ENCODE results near the gene ROBO1.
"Not testable (repeated sequence)": the region's sequence is repeated elsewhere in the genome, so short reads cannot be mapped to it uniquely, and the experiment has no call there.

ROBO1 gene

GRCh38 chr3:79543218-79543982 lies 224.4 kb downstream of the ROBO1 start:
- no peak for DNase-seq

DNA sequence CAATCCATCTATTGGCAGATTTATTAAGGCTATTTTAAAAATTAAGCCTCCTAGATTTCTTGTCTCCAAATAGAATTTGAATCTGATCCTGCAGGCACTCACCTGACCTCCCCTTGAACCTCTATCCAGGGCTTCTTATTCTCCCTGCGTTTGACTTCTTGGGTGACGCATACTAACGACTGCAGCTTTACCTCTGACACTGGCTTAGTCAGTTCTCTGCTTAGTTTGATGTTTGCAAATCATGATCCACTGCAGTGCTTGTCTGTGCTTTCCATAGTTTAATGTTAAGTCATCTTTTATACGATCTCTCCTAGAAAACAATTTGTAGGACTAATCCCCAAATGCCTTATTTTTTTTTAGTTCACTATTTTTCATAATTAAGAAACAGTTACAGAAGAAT lies 233.1 kb downstream of the ROBO1 start:
- no peak for DNase-seq

GRCh38 chr3:79531566-79532295 lies 236.1 kb downstream of the ROBO1 start:
- no peak for DNase-seq

GRCh38 chr3:79521221-79521848 lies 246.5 kb downstream of the ROBO1 start:
- DNase-seq: no peak

GRCh38 chr3:79517766-79518413 lies 249.9 kb downstream of the ROBO1 start:
- no peak for DNase-seq

DNA sequence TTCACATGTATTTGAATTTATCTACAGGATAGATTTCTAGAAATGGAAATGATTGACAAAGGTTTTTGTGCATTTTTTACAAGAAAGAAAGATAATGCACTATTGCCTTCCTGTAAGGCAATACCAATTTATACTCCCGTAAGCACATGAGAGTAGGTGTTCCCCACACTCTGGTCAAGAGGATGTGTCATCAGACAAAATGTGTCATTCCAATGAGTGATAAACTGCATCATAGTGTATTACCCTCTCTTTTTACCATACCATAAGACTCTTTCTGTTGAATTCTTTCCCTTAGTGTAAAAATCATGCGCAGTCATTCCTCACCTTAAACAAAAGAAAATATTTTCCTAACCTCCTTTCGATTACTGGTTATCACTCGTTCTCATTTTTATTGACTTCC lies 251.0 kb downstream of the ROBO1 start:
- no peak for DNase-seq

DNA sequence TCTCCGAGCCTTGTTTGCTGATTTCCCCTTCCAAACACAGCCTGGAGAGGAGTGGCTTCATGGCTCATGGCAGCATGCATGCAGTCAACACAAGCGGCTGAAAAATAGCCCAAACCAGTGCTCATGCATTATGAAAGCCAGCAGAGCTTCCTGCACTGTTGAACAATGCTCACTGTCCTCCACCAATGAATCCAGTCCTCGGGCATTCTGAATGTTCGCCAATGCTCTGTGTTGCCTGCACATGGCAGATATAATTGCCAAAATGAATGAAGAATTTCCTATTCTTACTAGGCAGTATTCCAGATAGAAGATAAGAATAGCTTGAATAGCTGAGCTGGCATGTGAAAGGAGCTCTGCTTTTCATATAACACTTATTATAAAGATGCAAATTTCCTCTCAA lies 252.7 kb downstream of the ROBO1 start:
- no peak for DNase-seq

DNA sequence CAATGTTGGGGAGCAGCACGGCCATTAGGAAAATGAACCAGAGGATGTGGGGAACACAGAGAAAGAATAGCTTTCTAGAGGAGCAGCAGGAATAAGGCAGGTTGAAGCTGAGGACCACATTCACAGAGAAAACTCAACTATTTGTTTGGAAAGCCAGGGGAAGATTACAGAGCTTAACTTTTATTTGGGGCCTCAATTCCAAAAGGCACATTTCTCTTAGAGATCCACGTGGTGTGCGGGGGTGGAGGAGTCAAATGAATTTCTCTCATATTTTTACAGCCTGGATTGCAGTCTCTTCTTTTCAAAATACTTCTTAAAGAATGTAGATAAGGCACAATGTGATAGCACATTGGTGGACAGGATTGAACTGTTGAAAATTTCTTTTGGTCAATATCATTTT lies 253.7 kb downstream of the ROBO1 start:
- DNase-seq: no peak

DNA sequence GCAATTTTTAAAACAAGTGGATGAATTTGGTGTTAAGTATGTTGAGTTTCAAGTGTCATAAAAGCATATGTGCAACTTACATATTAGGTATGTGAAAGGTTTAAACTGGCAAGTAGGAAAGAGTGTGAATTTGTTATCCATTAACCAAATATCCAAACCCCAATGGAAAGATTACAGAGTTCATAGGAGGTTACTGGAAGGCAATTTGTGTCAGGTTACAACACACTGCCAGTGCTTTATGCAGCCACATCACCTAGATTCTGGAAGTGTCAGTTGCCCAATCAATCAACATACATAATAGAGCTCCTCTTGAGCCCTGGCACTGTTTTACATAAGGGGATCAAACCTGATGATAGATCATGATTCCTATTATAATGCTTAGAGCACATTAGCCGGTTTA lies 261.0 kb downstream of the ROBO1 start:
- no peak for DNase-seq

- DNase-seq: not testable (repeated sequence)
Observed at GRCh38 chr3:79502216-79502681, 265.5 kb downstream of the ROBO1 start.

GRCh38 chr3:79497447-79498111 lies 270.2 kb downstream of the ROBO1 start:
- DNase-seq: no peak

DNA sequence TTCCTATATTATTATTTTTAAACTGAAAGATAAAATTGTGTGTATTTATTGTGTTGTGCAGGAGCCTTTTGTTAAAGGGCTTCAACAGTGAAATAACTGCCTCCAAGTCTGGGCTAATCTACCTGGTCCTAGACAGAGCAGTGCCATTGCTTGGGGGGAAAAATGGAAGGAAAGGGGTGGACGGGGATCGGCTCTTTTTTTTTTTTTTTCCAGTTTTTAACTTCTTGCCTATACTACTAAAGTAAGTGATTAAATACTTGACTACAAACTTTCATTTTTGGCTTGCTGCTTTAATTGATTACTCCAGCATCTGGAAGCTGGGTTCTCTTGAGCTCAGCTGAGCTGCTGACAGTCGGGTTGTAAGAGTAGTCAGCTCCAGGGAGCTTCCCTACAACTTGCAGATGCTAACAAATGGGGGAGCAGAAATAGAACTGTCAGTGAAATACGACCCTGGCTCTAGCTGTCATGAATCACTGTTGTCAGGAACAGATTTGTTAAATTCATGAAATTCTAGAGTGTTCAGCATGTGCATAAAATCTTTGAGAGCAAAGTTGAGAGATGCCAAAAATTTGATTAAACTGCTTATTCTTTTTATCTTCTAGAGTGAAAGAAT lies 276.7 kb downstream of the ROBO1 start:
- DNase-seq: no peak

DNA sequence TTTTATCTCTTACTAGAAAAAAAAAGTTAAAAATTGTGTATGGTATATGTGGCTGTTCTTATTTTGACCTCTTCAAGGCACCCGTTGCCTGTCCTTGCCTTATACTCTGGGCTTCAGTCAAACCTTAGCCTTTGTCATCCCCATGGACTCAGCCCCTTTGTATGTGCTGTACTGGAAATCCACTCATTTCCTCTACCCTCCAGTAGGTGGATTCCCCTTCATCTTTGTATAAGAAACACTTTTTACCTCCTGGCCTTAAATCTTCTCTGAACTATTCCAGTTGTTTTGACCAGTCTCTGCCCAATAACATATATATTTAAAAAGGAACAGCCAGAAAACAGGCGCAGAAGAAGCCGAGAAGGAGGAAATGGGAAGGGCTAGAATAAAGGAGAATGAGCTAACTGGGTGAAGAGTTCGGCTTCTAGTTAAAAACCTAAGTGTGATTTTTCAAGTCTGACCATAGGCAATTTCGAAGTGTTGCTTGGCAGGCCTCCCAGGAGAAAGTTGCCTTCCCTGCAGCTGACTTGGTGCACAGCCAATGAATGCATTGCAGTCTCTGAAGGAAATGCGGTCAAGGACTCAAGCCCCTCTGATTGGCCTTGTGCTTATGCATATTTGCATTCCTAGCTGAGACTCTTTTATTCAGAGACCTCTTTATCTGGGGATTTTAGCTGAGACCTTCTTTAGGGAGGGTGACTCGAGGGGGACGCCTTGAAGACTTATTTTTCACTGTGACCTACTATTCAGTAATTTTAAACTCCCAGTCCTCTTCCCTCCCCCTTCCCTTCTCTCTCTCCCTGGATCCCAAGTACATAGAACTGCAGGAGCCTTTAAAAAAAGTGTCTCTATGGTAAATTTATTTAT lies 277.4 kb downstream of the ROBO1 start:
- DNase-seq: no peak

- DNase-seq: no peak
Observed at GRCh38 chr3:79488407-79488806, 279.4 kb downstream of the ROBO1 start.

- DNase-seq: no peak
Observed at GRCh38 chr3:79480746-79481145, 287.1 kb downstream of the ROBO1 start.

DNA sequence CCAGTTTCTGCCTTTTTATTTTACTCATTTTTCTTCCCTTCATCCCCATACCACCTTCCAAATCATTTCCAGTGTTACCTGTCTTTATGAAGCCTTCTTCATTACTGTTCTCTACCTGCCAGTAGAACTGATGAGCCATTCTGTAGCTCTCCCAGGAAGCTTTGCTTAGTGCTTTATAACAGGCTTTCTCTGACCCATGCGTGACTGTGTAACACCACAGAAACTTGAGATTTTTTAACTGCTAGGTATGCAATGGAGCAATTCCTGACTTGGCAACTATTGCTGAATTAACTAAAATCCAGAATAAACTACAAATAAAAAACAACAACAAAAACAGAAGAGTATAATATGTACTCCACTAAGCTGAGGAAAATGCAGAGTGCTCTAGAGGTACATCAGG lies 289.2 kb downstream of the ROBO1 start:
- no peak for DNase-seq

DNA sequence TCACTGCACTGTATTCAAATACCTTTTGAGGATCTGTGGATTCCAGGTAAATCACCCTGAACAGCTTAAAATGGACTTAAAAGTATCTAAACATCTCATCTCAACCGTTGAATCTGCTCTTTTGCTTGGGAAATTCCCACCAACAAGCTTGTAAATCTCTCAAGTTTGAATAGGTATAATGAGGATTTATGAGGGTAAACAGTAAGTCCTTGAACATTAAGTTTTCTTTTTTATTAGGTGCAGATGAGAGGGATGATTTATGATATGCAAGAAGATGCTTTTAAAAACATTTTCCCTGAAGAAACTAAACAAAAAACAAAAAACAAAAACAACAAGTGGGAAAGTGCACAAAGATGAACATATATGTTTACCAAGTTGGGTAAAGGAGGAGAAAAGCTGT lies 290.6 kb downstream of the ROBO1 start:
- no peak for DNase-seq

DNA sequence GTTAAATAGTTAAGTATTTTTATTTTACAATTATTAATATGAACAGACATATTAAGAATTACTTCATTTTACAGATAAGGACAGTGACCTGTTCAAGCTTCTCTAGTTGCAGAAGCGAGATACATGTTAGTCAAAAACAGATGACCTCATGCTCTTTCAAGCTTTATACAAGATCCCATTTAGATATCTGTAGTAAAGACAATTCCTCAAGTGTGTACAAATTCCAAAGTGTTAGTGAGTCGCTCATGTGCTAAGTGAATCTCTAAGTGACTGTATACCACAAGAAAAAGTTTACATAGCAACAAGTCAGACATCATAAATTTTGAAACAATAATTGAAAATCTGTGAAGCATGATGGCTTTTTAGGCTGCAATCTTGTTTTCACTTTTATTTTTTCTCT lies 293.8 kb downstream of the ROBO1 start:
- no peak for DNase-seq

GRCh38 chr3:79467721-79468120 lies 300.1 kb downstream of the ROBO1 start:
- DNase-seq: no peak

DNA sequence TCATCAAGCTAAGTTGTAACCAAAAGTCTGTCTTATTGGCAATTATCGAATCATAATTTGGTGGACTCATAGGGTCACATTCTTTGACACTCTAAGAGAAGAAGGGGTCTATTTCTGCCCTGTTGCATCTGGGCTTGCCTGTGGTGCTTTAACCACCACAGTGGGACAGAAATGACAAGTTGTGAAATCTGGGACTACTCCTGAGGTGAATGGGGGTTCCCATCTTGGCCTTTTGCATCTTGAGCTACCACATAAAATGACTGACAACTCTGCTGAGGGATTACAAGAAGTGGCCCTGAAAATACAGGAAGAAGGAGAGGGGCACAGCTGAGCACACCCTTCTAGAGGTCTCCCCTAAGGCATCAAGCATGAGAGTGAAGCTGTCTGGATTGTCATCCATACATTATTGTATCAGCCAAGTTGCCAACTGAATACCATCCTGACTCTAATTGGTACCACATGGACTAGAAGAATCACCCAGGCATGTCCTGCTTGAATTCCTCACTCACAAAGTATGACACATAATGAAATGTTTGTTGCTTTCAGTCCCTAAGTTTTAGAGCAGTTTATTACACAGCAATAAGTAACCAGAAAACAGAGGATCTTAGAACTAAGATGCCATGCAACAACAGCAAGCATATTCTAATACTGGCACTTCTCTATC lies 306.5 kb downstream of the ROBO1 start:
- DNase-seq: no peak

- no peak for DNase-seq
Observed at GRCh38 chr3:79453600-79453999, 314.2 kb downstream of the ROBO1 start.
